ENCODE results near the gene MXD3. TPM values are rescaled to one million over a fixed set of nuclear protein-coding genes. Genes with fewer than 3 reads are reported as not detected.
"Not testable (repeated sequence)": the region's sequence is repeated elsewhere in the genome, so short reads cannot be mapped to it uniquely, and the experiment has no call there.

Gene MXD3
- 1.9 TPM for total RNA-seq
- long read RNA-seq, partial matches to known transcripts = 0 of 1 reads
- long read RNA-seq, other reads (novel, unspliced or antisense) = 0 of 1 reads

GRCh38 chr5:177311723-177312648, at the start of gene MXD3:
MXD3 (minus strand) TSS chr5:177311898; CDS start chr5:177311830, 68 bp downstream.
- DNase-seq (ENCODE audit: low spot score) = peak; percentile 96
- intact Hi-C loops (cut with DNase I) = loop anchor here (10.0 kb wide), 1 partner anchor 143 kb away; no protein-coding TSS in a partner anchor

DNA sequence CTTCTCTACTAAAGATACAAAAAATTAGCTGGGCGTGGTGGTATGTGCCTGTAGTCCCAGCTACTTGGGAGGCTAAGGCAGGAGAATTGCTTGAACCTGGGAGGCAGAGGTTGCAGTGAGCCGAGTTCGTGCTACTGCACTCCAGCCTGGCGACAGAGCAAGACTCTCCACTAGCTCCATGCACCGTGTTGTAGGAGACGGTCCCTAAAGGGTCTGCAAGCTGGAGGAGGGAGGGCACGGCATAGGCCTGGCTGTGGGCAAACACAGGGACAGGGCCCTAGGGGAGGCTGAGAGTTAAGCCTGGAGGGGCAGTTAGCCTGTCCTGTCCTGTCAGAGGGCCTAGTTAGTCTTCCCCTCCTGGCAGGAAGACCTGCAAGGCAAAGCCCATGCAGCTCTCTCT, 49.0 kb upstream of the MXD3 start:
- peak; percentile 70 for DNase-seq (ENCODE audit: low spot score)
- intact Hi-C loops (cut with DNase I) = not testable (repeated sequence)

GRCh38 chr5:177359860-177360259, 48.2 kb upstream of the MXD3 start:
- no peak for DNase-seq (ENCODE audit: low spot score)
- intact Hi-C loops (cut with DNase I) = no loop called here

- intact Hi-C loops (cut with DNase I) = no loop called here
- peak; percentile 71 for DNase-seq (ENCODE audit: low spot score)
Observed at GRCh38 chr5:177359451-177359851, 47.8 kb upstream of the MXD3 start.

- intact Hi-C loops (cut with DNase I) = no loop called here
- DNase-seq (ENCODE audit: low spot score) = peak; percentile 76
Observed at GRCh38 chr5:177358370-177358819, 46.7 kb upstream of the MXD3 start.

DNA sequence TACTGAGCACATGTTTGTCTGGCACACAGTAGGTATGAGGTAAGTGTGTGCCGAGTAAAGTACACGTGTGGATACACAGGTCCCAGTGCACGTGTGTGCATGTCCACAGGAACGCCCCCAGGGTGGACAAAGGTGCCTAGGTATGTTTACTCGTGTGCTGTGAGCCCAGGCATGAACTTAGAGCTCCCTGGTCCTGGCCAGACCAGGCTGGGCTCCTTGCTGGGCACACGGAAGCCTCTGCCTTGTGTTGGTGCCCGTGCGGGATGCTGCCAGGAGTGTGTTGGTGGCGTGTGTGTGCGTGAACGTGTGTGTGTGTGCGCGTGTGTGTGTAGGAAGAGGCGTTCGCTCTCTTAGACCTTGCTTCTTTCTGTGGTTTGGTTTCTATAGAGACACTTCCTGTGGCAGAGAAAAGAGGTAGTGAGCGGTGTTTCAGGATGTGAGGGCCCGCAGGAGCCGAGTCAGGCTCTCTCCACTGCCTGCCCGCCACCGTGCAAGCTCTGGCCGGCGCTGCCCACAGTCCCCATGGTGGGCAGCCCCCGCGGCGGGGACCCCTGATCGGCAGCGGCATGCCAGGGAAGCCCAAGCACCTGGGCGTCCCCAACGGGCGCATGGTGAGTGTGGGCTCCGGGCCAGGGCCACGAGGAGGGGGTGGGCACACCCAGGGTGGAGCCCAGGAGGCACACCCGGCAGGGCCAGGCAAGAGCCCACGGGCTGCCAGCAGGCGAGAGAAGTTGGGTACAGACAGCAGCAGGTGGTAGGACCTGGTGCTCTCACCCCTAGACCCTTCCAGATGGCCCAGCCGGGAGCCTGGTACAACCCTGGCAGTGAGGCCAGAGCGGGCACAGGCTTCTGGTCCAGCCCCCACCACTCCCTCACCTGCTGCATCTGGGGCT, 46.0 kb upstream of the MXD3 start, which contains the start of gene RGS14:
TSS of gene RGS14 (plus strand) at position 466 of the 893 bp plus-strand sequence. CDS start at position 567, 101 bp downstream.
- peak; percentile 83 for DNase-seq (ENCODE audit: low spot score)
- intact Hi-C loops (cut with DNase I) = no loop called here

DNA sequence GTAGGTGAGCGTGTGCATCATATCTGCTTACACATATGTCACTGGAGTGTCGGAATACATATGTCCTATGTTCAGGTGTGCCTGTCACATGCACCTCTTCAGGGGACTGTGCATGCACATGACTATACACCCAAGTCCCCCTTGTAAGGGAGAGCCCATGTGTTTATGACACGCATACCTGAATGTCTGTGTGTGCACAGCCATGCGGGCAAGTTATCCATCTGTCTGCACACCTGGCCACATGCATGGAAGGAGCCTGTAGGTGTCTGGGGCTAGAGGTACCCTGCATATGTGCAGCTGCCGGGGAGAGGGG, 45.4 kb upstream of the MXD3 start:
- intact Hi-C loops (cut with DNase I) = no loop called here
- peak; percentile 55 for DNase-seq (ENCODE audit: low spot score)

- intact Hi-C loops (cut with DNase I) = no loop called here
- DNase-seq (ENCODE audit: low spot score) = no peak
Observed at GRCh38 chr5:177356746-177357145, 45.0 kb upstream of the MXD3 start.

- DNase-seq (ENCODE audit: low spot score) = no peak
- intact Hi-C loops (cut with DNase I) = no loop called here
Observed at GRCh38 chr5:177355868-177356168, 44.1 kb upstream of the MXD3 start.

DNA sequence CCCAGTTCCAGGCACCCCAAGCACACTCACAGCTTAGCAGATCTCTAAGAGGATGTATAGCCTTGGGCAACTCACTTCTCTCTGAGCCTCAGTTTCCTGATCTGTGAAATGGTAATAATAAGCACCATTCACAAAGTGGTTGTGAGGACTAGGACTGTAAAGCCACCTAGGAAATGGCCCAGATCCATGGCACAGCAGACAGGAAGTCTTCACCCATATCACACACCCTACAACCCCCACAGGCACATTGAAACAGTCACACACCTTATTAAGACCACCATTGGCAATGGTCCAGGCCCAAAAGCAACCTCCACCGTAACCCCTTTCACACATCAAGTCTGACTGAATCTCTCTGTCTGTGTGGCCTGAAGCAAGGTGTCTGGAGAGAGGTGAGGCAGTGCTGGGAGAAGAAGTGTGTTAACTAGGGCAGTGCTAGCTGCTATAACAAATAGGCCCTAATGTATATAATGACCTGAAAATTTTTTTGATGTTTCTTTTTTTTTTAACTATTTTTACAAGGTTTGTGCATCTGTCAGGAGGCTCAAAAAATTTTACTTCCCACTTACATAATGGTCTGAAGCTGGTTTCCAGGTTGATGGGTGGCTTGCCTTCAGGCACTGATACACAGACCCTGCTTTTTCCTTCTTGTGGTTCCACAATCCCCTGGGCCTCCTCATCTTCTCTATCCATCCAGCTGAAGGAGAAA, 43.6 kb upstream of the MXD3 start:
- intact Hi-C loops (cut with DNase I) = no loop called here
- no peak for DNase-seq (ENCODE audit: low spot score)

DNA sequence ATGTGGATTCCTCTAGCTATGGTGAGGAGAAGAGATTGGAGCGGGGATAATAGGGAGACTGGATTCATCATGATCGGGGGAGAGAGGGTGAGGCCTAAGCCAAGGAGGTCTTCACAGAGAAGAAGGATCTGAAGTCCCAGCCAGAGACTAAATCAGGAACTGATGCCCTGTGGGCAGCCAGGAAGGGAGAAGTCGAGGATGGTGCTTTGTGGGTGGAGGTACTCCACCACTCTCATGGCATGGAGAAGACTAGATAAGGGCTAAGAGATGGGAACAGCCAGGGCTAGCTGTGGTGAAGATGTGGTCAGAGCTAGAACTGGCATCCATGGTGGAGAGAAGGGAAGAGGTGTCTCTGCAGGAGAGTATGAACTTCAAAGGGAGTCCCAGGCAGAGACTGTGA, 43.0 kb upstream of the MXD3 start:
- DNase-seq (ENCODE audit: low spot score) = no peak

GRCh38 chr5:177354256-177354655, 42.6 kb upstream of the MXD3 start:
- intact Hi-C loops (cut with DNase I) = no loop called here
- DNase-seq (ENCODE audit: low spot score) = no peak

More for the DNA sequence above, 43.0 kb upstream of the MXD3 start:
- intact Hi-C loops (cut with DNase I) = no loop called here

- DNase-seq (ENCODE audit: low spot score) = no peak
- intact Hi-C loops (cut with DNase I) = no loop called here
Observed at GRCh38 chr5:177353093-177353492, 41.4 kb upstream of the MXD3 start.

DNA sequence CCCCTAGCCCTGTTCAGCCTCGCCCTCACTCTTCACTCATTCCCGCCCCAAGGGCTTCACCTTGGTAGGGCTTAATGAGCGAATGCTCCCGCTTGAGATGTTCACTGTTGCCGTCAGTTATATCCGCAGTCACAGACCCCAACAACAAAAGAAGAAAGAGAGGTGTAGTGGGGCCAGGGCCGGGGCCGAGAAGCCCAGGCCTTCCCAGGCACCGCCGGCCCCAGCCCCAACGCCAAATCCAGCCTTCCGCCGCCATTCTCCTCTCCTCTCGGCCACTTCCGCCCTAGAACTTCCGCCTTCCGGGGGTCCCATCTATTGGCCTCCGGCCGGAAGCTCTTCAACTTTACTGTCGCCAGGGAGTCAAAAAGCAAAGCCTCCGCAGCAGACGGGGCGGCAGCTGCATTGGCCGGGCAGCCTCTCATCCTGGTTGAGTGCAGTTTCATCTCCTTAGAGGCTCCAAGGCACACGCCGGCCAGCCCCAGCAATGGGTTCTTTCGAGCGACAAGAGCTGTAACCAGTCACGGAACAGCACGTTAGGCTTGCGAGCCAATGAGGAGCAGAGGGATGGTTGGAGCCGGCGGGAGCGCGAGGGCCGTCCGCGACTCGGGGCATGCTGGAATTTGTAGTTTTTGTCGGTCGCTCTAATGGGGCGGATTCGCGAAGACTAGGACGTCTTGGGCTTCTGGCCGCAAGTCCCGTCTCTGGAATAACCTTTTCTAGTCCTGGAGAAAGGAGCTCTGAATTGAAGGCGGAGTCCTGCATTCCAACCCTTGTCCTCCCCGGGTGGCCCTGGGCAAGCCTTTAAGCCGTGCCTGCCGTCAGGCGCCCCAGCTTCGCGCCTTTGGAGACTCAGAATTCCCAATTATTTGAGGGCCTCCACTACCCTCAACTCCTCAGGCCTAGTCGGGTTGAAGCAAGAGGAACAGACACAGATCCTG, 40.0 kb upstream of the MXD3 start, which contains the start of gene LMAN2:
TSS of gene LMAN2 (minus strand) at position 277 of the 938 bp plus-strand sequence. CDS start at position 256, 21 bp downstream.
- peak; percentile 97 for DNase-seq (ENCODE audit: low spot score)
- intact Hi-C loops (cut with DNase I) = no loop called here

- no peak for DNase-seq (ENCODE audit: low spot score)
- intact Hi-C loops (cut with DNase I) = no loop called here
Observed at GRCh38 chr5:177350776-177351391, 39.2 kb upstream of the MXD3 start.

DNA sequence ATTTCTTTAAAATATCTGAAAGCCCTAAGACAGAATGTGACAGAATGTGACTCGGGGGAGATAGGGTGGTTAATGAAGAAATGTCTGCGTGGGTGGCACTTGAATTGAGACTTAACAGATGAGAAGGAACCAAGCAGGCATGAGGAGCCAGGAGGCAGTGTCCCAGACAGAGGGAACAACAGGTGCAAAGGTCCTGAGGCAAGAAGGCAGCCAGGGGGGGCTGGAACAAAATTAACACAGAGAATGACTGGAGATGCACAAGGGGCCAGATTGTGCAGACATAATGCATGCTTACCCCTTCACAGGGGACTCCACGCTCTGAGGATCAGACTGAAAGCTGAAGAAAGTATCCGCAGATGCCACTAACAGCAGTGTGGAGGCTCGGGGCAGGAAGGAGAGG, 38.1 kb upstream of the MXD3 start:
- intact Hi-C loops (cut with DNase I) = no loop called here
- peak; percentile 41 for DNase-seq (ENCODE audit: low spot score)

DNA sequence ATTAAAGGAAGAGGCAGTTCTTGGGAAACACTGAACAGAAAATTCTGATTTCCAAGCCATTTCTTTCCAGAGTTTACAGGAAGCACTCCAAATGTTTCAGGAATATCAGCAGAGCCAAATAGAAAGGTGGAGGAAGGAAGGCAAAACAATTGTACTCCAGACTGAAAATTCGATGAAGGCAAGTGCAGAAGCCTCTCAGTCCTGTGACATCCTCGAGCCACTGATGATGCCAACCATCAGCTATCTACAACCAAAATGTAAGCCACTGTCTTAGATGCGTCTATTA, 37.6 kb upstream of the MXD3 start:
- no peak for DNase-seq (ENCODE audit: low spot score)
- intact Hi-C loops (cut with DNase I) = no loop called here

DNA sequence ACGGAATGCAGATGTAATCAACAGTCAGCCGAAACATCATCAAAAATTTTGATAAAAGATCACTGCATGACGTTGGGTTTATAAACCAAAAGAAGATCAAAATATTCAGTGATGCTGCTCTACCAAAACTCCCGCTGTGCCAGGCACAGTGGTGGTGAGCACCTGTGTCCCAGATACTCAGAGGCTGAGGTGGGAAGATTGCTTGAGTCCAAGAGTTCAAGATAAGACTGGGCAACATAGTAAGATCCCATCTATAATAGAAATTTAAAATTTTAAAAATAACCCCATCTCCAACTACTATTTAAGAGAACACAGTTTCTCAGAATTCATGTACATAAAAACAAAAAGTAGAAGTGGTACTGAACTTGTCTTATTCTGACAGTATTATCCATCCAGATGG, 36.0 kb upstream of the MXD3 start:
- intact Hi-C loops (cut with DNase I) = no loop called here
- no peak for DNase-seq (ENCODE audit: low spot score)
